GM10266 (cell line): ENCODE results near the gene FHOD3.

Experiments
- DNase-seq: peaks from one replicate; pipeline ENCODE4 v3.0.0; 2012; ENCODE audit errors: extremely low spot score
- CTCF ChIP-seq: IDR thresholded peaks from 2 replicates; pipeline ENCODE4 v1.5.1; 2012; ENCODE audit warnings: mild to moderate bottlenecking, low read depth; ENCODE audit not compliant: control insufficient read depth, insufficient read depth; ENCODE audit errors: missing control alignments

The FHOD3 gene

GRCh38 chr18:36629836-36630235 lies 332.3 kb downstream of the FHOD3 start:
- no peak for TF ChIP-seq CTCF
- no peak for DNase-seq

- no peak for TF ChIP-seq CTCF
- no peak for DNase-seq
These were observed 333.4 kb downstream of the FHOD3 start for GRCh38 chr18:36630917-36631316.

GRCh38 chr18:36633961-36634412 lies 336.5 kb downstream of the FHOD3 start:
- peak; percentile 30 for DNase-seq
- TF ChIP-seq CTCF = no peak

GRCh38 chr18:36634573-36635216 lies 337.2 kb downstream of the FHOD3 start:
- TF ChIP-seq CTCF = no peak
- DNase-seq = no peak

GRCh38 chr18:36635414-36636096 lies 338.0 kb downstream of the FHOD3 start:
- TF ChIP-seq CTCF = no peak
- peak; percentile 44 for DNase-seq

- TF ChIP-seq CTCF = no peak
- DNase-seq = no peak
These were observed 338.8 kb downstream of the FHOD3 start for GRCh38 chr18:36636237-36636817.

GRCh38 chr18:36638224-36638623 lies 340.7 kb downstream of the FHOD3 start:
- DNase-seq = peak; percentile 59
- no peak for TF ChIP-seq CTCF
